HepG2 (cell line): ENCODE results near the gene TMEFF1. TPM values are rescaled to one million over a fixed set of nuclear protein-coding genes. Genes with fewer than 3 reads are reported as not detected.

Experiments
- BCLAF1 ChIP-seq: fragments of 450-650 bp; IDR thresholded peaks from 2 replicates; pipeline ENCODE4 v1.6.1; 2017; ENCODE audit warnings: mild to moderate bottlenecking
- CSRNP2 ChIP-seq: sonication (generic); formaldehyde crosslinking; conservative IDR thresholded peaks from 2 replicates; pipeline ENCODE4 v1.8.0; 2022; ENCODE audit warnings: low read depth, missing genetic modification reagents
- FIP1L1 ChIP-seq: fragments of 200-400 bp; formaldehyde crosslinking; IDR thresholded peaks from 2 replicates; pipeline ENCODE4 v1.6.1; 2018; ENCODE audit warnings: low read depth, mild to moderate bottlenecking, low read length, moderate library complexity, borderline replicate concordance; ENCODE audit not compliant: insufficient read depth
- MEF2D ChIP-seq: sonication (generic); formaldehyde crosslinking; IDR thresholded peaks from 2 replicates; pipeline ENCODE4 v1.5.1; 2020; ENCODE audit warnings: mild to moderate bottlenecking, missing genetic modification reagents
- MXD3 ChIP-seq: IDR thresholded peaks from 2 replicates; pipeline ENCODE4 v1.6.1; 2016; ENCODE audit warnings: mild to moderate bottlenecking, missing biosample characterization, missing genetic modification reagents
- NRL ChIP-seq: sonication (generic); formaldehyde crosslinking; IDR thresholded peaks from 2 replicates; pipeline ENCODE4 v1.5.0; 2020; ENCODE audit warnings: missing genetic modification reagents, mild to moderate bottlenecking, moderate library complexity, borderline replicate concordance
- PHF5A ChIP-seq: IDR thresholded peaks from one replicate; pipeline ENCODE4 v1.6.1; 2018; ENCODE audit warnings: low read depth, missing genetic modification reagents; ENCODE audit not compliant: unreplicated experiment
- RNF2 ChIP-seq: fragments of 450-650 bp; conservative IDR thresholded peaks from 2 replicates; pipeline ENCODE4 v1.6.1; 2016; ENCODE audit warnings: low read depth
- TAF15 ChIP-seq: fragments of 200-400 bp; formaldehyde crosslinking; IDR thresholded peaks from one replicate; pipeline ENCODE4 v1.6.1; 2018; ENCODE audit warnings: mild to moderate bottlenecking, low read depth, low read length; ENCODE audit not compliant: poor library complexity, severe bottlenecking
- ZNF569 ChIP-seq: sonication (generic); formaldehyde crosslinking; IDR thresholded peaks from 2 replicates; pipeline ENCODE4 v1.5.0; 2020; ENCODE audit warnings: mild to moderate bottlenecking, missing genetic modification reagents, moderate library complexity, borderline replicate concordance
- ZNF574 ChIP-seq: sonication (generic); formaldehyde crosslinking; IDR thresholded peaks from 2 replicates; pipeline ENCODE4 v1.4.0; 2020; ENCODE audit warnings: missing genetic modification reagents
- ZNF614 ChIP-seq: IDR thresholded peaks from 2 replicates; pipeline ENCODE4 v1.6.1; 2018; ENCODE audit warnings: missing biosample characterization, missing genetic modification reagents, inconsistent platforms, borderline replicate concordance
- ZNF710 ChIP-seq: sonication (generic); formaldehyde crosslinking; IDR thresholded peaks from 2 replicates; pipeline ENCODE4 v1.5.0; 2020; ENCODE audit warnings: mild to moderate bottlenecking, missing genetic modification reagents, borderline replicate concordance
- ZXDC ChIP-seq: sonication (generic); formaldehyde crosslinking; IDR thresholded peaks from 2 replicates; pipeline ENCODE4 v1.5.0; 2020; ENCODE audit warnings: mild to moderate bottlenecking, missing genetic modification reagents
- polyA plus RNA-seq, 8 experiments: library from polyadenylated mRNA; depleted of rRNA in 3 of 8; stranded (reverse) in 7 of 8; unstranded in 1 of 8; fragments of >200 nt; fragmentation: Illumina TruSeq in 4 of 8; extraction: Trizol in 4 of 8; gene quantifications; 2 replicates each; pipeline versions ENCODE4 v1.2.1 to v1.2.3, GENCODE V29; 2011 to 2016; ENCODE audit warnings: low read depth in 4 of 8, missing spikeins in 1 of 8, mixed read lengths in 1 of 8; ENCODE audit not compliant: insufficient read depth in 1 of 8
- total RNA-seq, 5 experiments: library from RNA; depleted of rRNA; stranded (reverse); fragments of >200 nt; fragmentation: Illumina TruSeq; extraction: Trizol; gene quantifications; 2 replicates each; pipeline ENCODE4 v1.2.3, GENCODE V29; 2016; ENCODE audit warnings: low read depth in 1 of 5

The TMEFF1 gene
- total and polyA plus RNA-seq, 2 of the 13 experiments (the other 11 are each of a cell fraction or from before 2014, with no cell fraction given) = 0.87 to 1.9 TPM

GRCh38 chr9:100443781-100444768, 28.9 kb upstream of the TMEFF1 start (continued):
- TF ChIP-seq CSRNP2 (CRISPR knock-in tag) = no peak
- no peak for TF ChIP-seq TAF15
- no peak for TF ChIP-seq RNF2
- no peak for TF ChIP-seq FIP1L1
- TF ChIP-seq ZXDC = no peak
- no peak for TF ChIP-seq BCLAF1
- peak; percentile 49 for TF ChIP-seq PHF5A (CRISPR knock-in tag)
- no peak for TF ChIP-seq ZNF569
- peak; percentile 30; the same call in 1 of the 2 replicates for TF ChIP-seq ZNF574
- no peak for TF ChIP-seq ZNF614 (CRISPR knock-in tag)
- no peak for TF ChIP-seq NRL (CRISPR knock-in tag)
- no peak for TF ChIP-seq MEF2D (CRISPR knock-in tag)
- TF ChIP-seq ZNF710 (CRISPR knock-in tag) = no peak
- TF ChIP-seq MXD3 (CRISPR knock-in tag) = no peak
